H1 (cell line): ENCODE measurements around the gene RASD2. TPM values are rescaled to one million over a fixed set of nuclear protein-coding genes. Genes with fewer than 3 reads are reported as not detected.

ENCODE experiments used
- SP1 ChIP-seq: IDR thresholded peaks from 2 replicates; pipeline ENCODE4 v1.6.1; 2011; ENCODE audit warnings: low read depth, low read length
- SUZ12 ChIP-seq: fragments of 200-600 bp; sonication (generic); IDR thresholded peaks from 2 replicates; pipeline ENCODE4 v1.6.1; 2012; ENCODE audit warnings: mild to moderate bottlenecking, inconsistent platforms, low read length, moderate library complexity, mixed read lengths
- polyA plus RNA-seq, 7 experiments: library from polyadenylated mRNA; depleted of rRNA in 3 of 7; stranded (reverse) in 5 of 7; unstranded in 2 of 7; fragments of >200 nt in 5 of 7; fragments of 200-250 nt in 2 of 7; gene quantifications; 1 replicate in 5 of 7; 2 replicates in 1 of 7; 4 replicates in 1 of 7; pipeline versions ENCODE4 v1.2.1 to v1.2.3, GENCODE V29; 2011 to 2013; ENCODE audit warnings: missing spikeins in 2 of 7, mixed read lengths in 2 of 7
- total RNA-seq: library from RNA; stranded (reverse); fragmentation: NEBNext Ultra II Directional; extraction: Animal tissue kit (Norgen Biotek cat#: 25700); gene quantifications from 2 replicates; pipeline ENCODE4 v1.2.1, GENCODE V29; 2021

RASD2 gene
- total and polyA plus RNA-seq, 2 of the 8 experiments (the other 6 are each of a cell fraction or from before 2014, with no cell fraction given): 1.9 to 5.1 TPM

GRCh38 chr22:35567351-35568141, 26.9 kb downstream of the RASD2 start (continued):
- TF ChIP-seq SP1 (no peak), SUZ12 (no peak)
- TF ChIP-seq, all 59 proteins: peak for 0
